CD4-positive, alpha-beta T cell treated with Interleukin-15 for 4 hours (primary cell): ENCODE data around the gene GPS1.

Experiments used
- DNase-seq: peaks from one replicate; pipeline ENCODE4 v3.0.0-alpha.2; 2020; ENCODE audit warnings: low spot score

GPS1 gene

DNA sequence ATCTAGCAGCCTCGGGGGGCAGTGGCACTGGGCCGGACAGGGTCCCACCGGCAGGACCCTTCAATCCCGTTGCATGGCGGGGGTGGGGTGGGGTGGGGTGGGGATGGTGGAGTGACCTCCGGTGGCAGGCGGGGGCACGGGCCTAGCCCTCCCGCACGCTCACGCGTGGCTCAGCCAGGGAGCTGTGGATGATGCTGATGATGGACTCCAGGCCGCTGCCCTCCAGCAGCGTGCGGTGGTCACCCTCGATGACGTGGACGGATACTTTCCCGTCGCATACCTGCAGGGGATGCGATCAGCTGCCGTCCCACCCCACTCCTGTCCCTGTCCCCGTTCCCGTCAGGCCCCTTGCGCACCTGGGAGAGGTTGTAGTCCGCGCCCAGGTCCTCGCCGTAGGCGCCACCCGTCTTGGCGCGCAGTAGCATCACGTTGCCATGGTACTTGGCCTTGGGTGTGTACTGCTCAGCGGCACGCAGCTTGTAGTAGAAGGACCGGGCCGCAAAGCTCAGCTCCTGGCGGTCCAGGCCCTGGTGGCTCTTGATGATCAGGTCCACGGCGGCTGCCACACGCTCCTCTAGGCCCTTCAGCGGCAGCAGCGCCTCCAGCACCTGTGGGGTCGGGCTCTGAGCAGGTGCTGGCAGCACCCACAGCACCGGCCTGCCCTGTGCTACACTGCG lies 27.4 kb downstream of the GPS1 start:
- DNase-seq = no peak

- DNase-seq = no peak
Measured at GRCh38 chr17:82080048-82080788, 28.5 kb downstream of the GPS1 start.

DNA sequence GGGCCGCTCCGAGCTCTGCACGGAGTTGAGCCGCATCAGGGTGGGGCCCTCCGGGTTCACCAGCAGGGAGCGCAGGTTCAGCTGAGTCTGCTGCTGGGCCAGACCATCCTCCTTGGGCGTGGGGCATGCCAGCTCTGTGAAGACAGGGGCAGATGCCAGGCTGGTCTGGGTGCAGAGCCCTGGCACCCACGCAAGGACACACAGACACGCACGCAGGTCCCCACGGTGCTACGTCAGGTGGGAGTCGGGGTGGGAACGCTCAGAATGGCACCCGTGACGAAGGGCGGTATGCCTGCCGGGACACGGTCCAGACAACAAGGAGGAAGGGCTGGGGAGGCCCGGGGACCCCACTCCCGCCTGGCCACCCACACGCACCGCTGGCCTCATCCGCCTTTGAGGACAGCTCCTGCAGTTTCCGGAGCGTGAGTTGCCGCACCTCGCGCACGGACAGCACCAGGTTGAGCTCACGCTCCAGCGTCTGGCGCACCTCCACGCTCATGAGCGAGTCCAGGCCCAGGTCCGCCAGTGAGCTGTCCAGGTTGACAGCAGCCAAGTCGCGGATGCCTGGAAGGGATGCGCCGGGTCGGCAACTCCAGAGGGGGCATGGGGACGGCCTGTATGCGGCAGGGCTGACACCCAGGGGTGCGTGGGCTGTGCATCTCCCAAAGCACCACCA lies 29.2 kb downstream of the GPS1 start:
- no peak for DNase-seq

GRCh38 chr17:82081546-82081945 lies 29.8 kb downstream of the GPS1 start:
- no peak for DNase-seq

DNA sequence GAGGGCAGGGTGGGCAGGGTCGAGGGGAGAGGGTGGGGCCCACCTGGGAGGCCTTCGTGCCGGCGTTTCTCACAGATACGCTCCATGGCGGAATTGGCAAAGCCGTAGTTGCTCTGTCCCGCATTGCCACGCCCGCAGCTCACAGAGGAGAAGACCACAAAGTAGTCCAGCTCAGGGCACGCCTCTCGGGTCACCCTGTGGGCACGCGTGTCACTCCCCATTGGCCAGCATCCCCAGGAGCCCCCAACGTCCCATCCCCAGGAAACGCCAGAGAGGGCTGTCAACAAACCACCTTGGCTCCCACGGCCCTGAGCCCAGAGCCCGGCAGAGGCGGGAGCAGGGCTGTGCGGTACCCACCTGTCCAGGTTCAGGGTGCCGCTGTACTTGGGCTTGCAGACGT lies 30.3 kb downstream of the GPS1 start:
- no peak for DNase-seq

- DNase-seq = no peak
Measured at GRCh38 chr17:82082456-82082855, 30.8 kb downstream of the GPS1 start.

DNA sequence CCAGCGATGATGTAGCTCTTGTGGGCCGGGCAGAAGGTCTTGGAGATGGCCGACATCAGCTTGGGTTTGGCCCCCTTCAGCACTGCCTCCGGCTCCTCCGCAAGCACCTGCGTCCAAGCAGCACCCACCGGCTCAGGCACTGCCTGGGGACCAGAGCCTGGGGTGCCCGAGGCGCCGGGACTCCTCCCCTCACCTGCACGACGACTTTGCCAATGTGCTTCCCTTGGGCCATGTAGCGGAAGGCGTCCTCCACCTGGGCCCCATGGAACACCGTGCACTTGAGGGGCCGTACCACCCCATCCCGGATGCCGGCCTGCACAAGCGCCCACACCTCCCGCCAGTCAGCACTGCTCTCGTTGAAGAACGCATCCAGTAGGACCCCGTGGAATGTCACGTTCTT lies 31.3 kb downstream of the GPS1 start:
- DNase-seq = no peak

DNA sequence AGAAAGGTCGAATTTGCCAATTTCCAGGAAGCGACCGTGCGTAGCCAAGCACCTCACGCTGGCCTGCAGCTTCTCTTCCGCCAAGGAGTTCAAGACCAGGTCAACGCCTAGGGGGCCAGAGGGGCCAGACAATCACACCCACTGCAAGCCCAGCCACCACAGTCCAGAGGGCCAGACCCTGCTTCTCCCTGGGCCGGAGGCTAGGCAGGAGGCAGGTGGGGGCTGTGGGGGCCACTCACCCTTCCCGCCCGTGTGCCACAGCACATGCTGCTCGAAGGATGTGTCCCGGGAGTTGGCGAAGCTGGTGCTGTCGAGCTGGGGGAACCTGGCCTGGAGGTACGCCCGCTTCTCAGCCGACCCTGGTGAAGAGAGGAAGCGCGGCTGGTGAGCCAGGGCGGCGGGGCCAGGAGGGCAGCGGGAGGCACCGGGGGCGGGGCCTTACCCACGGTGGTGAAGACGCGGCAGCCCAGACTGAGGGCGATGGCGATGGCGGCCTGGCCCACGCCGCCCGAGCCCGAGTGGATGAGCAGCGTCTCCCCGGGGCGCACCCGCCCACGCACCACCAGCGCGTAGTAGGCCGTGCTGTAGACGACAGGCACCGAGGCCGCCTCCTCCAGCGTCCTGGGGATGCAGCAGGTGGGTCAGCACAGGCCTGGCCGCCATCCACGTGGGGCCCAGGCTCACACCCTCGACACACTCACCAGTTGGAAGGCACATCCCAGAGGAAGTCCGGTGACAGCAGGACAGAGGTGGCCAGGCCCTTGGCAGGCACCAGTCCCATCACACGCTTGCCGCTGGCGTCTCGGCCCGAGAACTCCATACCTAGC lies 32.0 kb downstream of the GPS1 start:
- no peak for DNase-seq

DNA sequence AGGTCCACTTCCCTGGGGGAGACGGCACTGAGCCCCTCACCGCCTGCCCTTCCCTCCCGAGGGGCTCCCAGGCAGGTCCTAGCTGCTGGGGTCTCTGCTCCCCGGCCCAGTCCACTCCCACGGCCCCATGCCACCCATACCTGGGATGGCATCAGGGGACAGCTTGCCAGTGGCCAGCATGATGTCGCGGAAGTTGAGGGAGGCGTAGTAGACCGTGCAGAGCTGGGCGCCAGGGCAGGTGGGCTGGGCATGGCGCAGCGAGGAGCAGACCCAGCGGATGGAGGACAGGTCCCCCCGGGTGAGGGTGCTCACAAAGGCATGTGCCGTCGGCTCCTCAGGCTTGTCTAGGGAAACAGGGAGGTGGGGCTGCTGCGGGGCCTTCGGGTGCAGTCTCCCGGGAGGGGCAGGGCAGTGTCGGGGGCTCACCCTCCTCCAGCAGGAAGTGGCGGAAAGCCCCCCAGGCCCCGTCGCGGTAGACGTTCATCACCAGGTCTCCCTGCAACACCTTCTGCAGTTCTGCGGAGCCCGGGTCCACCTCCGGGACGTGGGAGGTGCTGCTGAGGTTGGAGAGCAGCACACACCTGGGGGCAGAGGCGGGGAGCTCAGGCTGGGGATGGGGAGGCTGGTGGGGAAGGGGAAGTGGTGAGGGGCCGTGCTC lies 32.8 kb downstream of the GPS1 start:
- no peak for DNase-seq

- DNase-seq = no peak
Measured at GRCh38 chr17:82085031-82085861, 33.5 kb downstream of the GPS1 start.

DNA sequence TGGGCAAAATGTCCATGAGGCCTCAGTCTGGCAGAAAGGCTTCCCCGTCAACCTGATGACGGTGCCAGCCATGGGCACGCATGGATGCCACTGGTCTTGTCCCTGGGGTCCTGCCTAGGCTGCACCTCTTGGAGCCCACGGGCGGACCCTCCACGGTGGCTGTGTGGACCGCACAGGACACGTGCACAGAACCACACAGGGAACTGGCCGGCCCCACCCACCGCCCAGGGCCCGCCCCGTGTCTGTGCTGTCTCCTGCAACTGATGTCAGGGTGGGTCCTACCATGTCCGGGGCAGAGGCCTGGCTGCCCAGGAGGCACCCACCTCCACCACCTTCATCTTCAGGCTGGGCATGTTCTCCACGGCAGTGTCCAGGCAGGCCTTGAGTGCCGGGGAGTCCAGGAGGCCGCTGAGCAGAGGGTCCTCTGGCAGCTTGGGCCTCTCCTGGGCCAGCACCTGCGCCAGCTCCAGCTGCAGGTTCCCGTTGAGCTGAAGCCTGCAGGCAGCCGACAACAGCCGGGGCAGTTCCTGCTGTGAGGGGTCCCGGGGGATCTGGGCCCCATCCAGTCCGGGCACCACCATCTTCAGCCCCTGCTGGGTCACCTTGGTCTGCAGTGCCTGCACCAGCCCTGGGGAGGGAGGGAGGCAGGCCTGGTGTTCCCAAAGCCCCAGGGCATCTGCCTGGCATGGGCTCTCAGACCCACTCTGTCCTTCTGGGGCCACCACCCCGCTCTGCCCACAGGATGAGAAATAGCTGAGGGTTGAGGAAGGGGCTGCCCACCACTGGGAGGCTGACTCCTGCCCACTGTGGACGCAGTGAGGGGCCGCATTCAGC lies 34.5 kb downstream of the GPS1 start:
- DNase-seq = no peak

GRCh38 chr17:82086941-82087906 lies 35.5 kb downstream of the GPS1 start:
- no peak for DNase-seq

- no peak for DNase-seq
Measured at GRCh38 chr17:82087961-82088837, 36.5 kb downstream of the GPS1 start.

GRCh38 chr17:82088838-82089722 lies 37.4 kb downstream of the GPS1 start:
- DNase-seq = no peak

DNA sequence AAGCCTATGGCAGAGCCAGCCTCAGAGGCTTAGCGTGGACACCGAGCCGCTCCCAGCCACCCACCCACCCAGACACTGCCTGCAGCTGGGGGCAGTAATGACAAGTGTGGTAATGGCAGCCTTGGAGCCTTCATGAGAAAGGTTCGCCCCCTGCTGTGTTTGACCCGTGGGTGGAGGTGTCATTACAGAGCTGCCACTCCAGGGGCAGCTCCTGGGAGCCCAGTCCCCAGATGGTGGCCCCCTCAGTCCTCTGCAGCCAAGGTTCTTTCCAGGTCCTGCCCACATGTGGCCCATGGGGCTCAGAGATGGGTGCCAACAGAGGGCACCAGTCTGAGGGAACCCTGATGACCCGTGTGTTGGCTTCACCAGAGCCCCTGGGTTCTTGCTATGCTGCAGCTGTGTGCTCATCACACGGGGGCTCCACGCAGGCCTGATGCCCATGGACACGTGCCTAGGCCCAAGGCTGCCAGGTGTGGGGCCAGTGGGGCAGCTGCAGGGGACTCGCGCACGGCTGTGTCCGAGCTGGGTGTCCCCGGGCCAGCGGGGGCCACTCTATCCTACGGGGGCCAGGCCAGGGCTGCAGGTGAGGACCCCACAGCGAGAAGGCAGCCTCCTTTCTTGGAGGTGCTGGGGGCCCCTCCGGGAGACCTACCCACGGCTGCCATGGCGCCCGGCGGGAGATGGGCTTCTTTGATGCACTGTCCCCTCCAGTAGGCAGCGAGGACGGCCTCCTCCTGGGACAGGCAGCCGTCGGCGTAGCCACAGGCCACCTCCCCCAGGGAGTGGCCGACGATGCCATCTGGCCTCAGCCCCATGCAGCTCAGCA lies 38.2 kb downstream of the GPS1 start:
- no peak for DNase-seq
